CD14-positive monocyte (primary cell): Measurements from ENCODE around the gene CCDC69. TPM values are rescaled to one million over a fixed set of nuclear protein-coding genes. Genes with fewer than 3 reads are reported as not detected.

ENCODE experiments used
- DNase-seq, 3 donors: peaks; one replicate each; pipeline ENCODE4 v3.0.0-alpha.2; 2011 to 2022
- H2AFZ ChIP-seq: 2 replicates; pipeline ENCODE4 v1.6.0; 2012; ENCODE audit warnings: mild to moderate bottlenecking, low read depth, low read length, inconsistent platforms; ENCODE audit not compliant: insufficient read depth, poor library complexity, severe bottlenecking
- H3K27ac ChIP-seq, 2 donors: 1 replicate in 1 of 2; 2 replicates in 1 of 2; pipeline ENCODE4 v1.5.1; 2012 to 2013; ENCODE audit warnings: low read length in 2 of 2, control low read depth in 1 of 2, inconsistent platforms in 1 of 2, low read depth in 1 of 2, mild to moderate bottlenecking in 1 of 2
- H3K27me3 ChIP-seq, 2 donors: one replicate each; pipeline versions ENCODE4 v1.6.0 to v1.6.1; 2011 to 2013; ENCODE audit warnings: low read length in 2 of 2; ENCODE audit not compliant: control insufficient read depth in 2 of 2, insufficient read depth in 2 of 2
- H3K36me3 ChIP-seq, 2 donors: replicated peaks in 1 of 2; 1 replicate in 1 of 2; 2 replicates in 1 of 2; pipeline versions ENCODE4 v1.5.1 to v1.6.1; 2012 to 2013; ENCODE audit warnings: low read length in 2 of 2, control low read depth in 1 of 2, inconsistent platforms in 1 of 2, mild to moderate bottlenecking in 1 of 2; ENCODE audit not compliant: insufficient read depth in 2 of 2, control insufficient read depth in 1 of 2
- H3K4me1 ChIP-seq, 2 donors: 1 replicate in 1 of 2; 2 replicates in 1 of 2; pipeline versions ENCODE4 v1.5.1 to v1.6.1; 2012 to 2013; ENCODE audit warnings: low read length in 2 of 2, control low read depth in 1 of 2, inconsistent platforms in 1 of 2, mild to moderate bottlenecking in 1 of 2, moderate library complexity in 1 of 2; ENCODE audit not compliant: insufficient read depth in 2 of 2, control insufficient read depth in 1 of 2
- H3K4me2 ChIP-seq: replicated peaks from 2 replicates; pipeline ENCODE3; 2012; ENCODE audit warnings: low read length, moderate library complexity, mild to moderate bottlenecking; ENCODE audit not compliant: poor library complexity, severe bottlenecking; ENCODE audit errors: extremely low read depth
- H3K4me3 ChIP-seq, 3 experiments: fragments of 200-600 bp in 1 of 3; sonication (generic) in 1 of 3; replicated peaks in 1 of 3; 1 replicate in 2 of 3; 2 replicates in 1 of 3; pipeline ENCODE4 v1.5.1; 2011 to 2013; ENCODE audit warnings: low read length in 3 of 3, mild to moderate bottlenecking in 3 of 3, control low read depth in 2 of 3, low read depth in 2 of 3, inconsistent platforms in 1 of 3, moderate library complexity in 1 of 3
- H3K79me2 ChIP-seq: 2 replicates; pipeline ENCODE4 v1.6.0; 2012; ENCODE audit warnings: mild to moderate bottlenecking, control low read depth, inconsistent platforms, low read length, moderate library complexity; ENCODE audit not compliant: insufficient read depth
- H3K9ac ChIP-seq: 2 replicates; pipeline ENCODE4 v1.6.0; 2017; ENCODE audit warnings: low read length, mild to moderate bottlenecking; ENCODE audit not compliant: insufficient read depth, poor library complexity, severe bottlenecking
- H3K9me3 ChIP-seq, 2 donors: replicated peaks in 1 of 2; 1 replicate in 1 of 2; 2 replicates in 1 of 2; pipeline versions ENCODE4 v1.5.1 to v1.6.1; 2012 to 2013; ENCODE audit warnings: low read length in 2 of 2, control low read depth in 1 of 2; ENCODE audit not compliant: control insufficient read depth in 1 of 2, insufficient read depth in 1 of 2
- H4K20me1 ChIP-seq: 2 replicates; pipeline ENCODE4 v1.6.0; 2012; ENCODE audit warnings: mild to moderate bottlenecking, low read length, control low read depth, moderate library complexity; ENCODE audit not compliant: insufficient read depth
- H3K27ac Mint-ChIP-seq, 7 donors: one replicate each; pipeline ENCODE4 v1.8.0; 2020; ENCODE audit warnings: mild to moderate bottlenecking in 7 of 7, mixed read lengths in 7 of 7, moderate library complexity in 6 of 7, inconsistent platforms in 2 of 7
- H3K27me3 Mint-ChIP-seq, 3 donors: one replicate each; pipeline ENCODE4 v1.8.0; 2021 to 2022; ENCODE audit warnings: low read depth in 3 of 3, mild to moderate bottlenecking in 3 of 3, mixed read lengths in 3 of 3, moderate library complexity in 3 of 3, inconsistent platforms in 1 of 3
- H3K36me3 Mint-ChIP-seq, 2 donors: one replicate each; pipeline ENCODE4 v1.8.0; 2020; ENCODE audit warnings: mixed read lengths in 2 of 2, inconsistent platforms in 1 of 2, mild to moderate bottlenecking in 1 of 2
- H3K4me1 Mint-ChIP-seq: one replicate; pipeline ENCODE4 v1.8.0; 2020; ENCODE audit warnings: mild to moderate bottlenecking, mixed read lengths
- H3K4me3 Mint-ChIP-seq, 2 donors: one replicate each; pipeline ENCODE4 v1.8.0; 2020; ENCODE audit warnings: mild to moderate bottlenecking in 2 of 2, mixed read lengths in 2 of 2, moderate library complexity in 1 of 2
- H3K9me3 Mint-ChIP-seq, 7 donors: one replicate each; pipeline ENCODE4 v1.8.0; 2020 to 2022; ENCODE audit warnings: mixed read lengths in 7 of 7, mild to moderate bottlenecking in 6 of 7, moderate library complexity in 6 of 7, inconsistent platforms in 2 of 7
- WGBS: methylation state at CpG from one replicate; pipeline ENCODE4 v1.1.5; 2013; ENCODE audit warnings: missing lambda C conversion rate; ENCODE audit not compliant: insufficient coverage; 5-methylcytosine and 5-hydroxymethylcytosine counted together
- intact Hi-C, 2 donors: fragments of 100-400 bp; cut with micrococcal nuclease; formaldehyde crosslinking; loops; one replicate each; pipeline versions ENCODE4 v1.15.0 to v1.15.1; 2023
- polyA plus RNA-seq, 3 donors: library from polyadenylated mRNA; depleted of rRNA in 1 of 3; unstranded in 2 of 3; stranded (reverse) in 1 of 3; fragments of 300-500 nt in 2 of 3; fragments of >200 nt in 1 of 3; fragmentation: Illumina TruSeq in 2 of 3; gene quantifications; 1 replicate in 2 of 3; 2 replicates in 1 of 3; pipeline ENCODE4 v1.2.3, GENCODE V29; 2012 to 2021
- TF ChIP-seq, protein P1 (sequence below): fragments of 200-600 bp; IDR thresholded peaks from one replicate; pipeline ENCODE4 v1.8.0; 2022; ENCODE audit warnings: antibody characterized with exemption, mild to moderate bottlenecking

CCDC69 gene
- polyA plus RNA-seq, 3 donors: 68.4 to 176 (median 84.1) TPM

- Histone ChIP-seq H3K4me2 (no peak overlapping the region), H4K20me1 (peaks cover 24% of the 10 kb centered on the region), H3K27ac (no peak overlapping the region), H3K27me3 (no peaks in the 10 kb centered on the region), H3K36me3 (peaks cover 48 to 63% of the 10 kb centered on the region in 2 donors), H3K9me3 (no peaks in the 10 kb centered on the region), H3K4me3 (no peak overlapping the region), H2AFZ (no peak overlapping the region), H3K4me1 (peaks cover 27% of the 10 kb centered on the region in 2 donors), H3K79me2 (peaks cover 47% of the 10 kb centered on the region), H3K9ac (no peak overlapping the region)
- H3K27ac Mint-ChIP-seq: peak overlapping the region in 1 of 7 donors; percentile 25
- H3K9me3 Mint-ChIP-seq: peaks cover 0 to 2% (median 0%) of the 10 kb centered on the region in 7 donors
- peaks cover 0 to 3% (median 3%) of the 10 kb centered on the region in 3 donors for H3K27me3 Mint-ChIP-seq
- H3K4me1 Mint-ChIP-seq: peaks cover 31% of the 10 kb centered on the region
- peaks cover 57 to 78% of the 10 kb centered on the region in 2 donors for H3K36me3 Mint-ChIP-seq
- TF ChIP-seq, protein P1, sequence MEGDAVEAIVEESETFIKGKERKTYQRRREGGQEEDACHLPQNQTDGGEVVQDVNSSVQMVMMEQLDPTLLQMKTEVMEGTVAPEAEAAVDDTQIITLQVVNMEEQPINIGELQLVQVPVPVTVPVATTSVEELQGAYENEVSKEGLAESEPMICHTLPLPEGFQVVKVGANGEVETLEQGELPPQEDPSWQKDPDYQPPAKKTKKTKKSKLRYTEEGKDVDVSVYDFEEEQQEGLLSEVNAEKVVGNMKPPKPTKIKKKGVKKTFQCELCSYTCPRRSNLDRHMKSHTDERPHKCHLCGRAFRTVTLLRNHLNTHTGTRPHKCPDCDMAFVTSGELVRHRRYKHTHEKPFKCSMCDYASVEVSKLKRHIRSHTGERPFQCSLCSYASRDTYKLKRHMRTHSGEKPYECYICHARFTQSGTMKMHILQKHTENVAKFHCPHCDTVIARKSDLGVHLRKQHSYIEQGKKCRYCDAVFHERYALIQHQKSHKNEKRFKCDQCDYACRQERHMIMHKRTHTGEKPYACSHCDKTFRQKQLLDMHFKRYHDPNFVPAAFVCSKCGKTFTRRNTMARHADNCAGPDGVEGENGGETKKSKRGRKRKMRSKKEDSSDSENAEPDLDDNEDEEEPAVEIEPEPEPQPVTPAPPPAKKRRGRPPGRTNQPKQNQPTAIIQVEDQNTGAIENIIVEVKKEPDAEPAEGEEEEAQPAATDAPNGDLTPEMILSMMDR: no peak
- H3K4me3 Mint-ChIP-seq: no peak overlapping the region
- intact Hi-C loops: no loop called here
- 100% methylated on average over 1 of the region's 5 CpGs for WGBS
- no peak for DNase-seq
Measured at GRCh38 chr5:151204051-151204450, 19.8 kb downstream of the CCDC69 start.

DNA sequence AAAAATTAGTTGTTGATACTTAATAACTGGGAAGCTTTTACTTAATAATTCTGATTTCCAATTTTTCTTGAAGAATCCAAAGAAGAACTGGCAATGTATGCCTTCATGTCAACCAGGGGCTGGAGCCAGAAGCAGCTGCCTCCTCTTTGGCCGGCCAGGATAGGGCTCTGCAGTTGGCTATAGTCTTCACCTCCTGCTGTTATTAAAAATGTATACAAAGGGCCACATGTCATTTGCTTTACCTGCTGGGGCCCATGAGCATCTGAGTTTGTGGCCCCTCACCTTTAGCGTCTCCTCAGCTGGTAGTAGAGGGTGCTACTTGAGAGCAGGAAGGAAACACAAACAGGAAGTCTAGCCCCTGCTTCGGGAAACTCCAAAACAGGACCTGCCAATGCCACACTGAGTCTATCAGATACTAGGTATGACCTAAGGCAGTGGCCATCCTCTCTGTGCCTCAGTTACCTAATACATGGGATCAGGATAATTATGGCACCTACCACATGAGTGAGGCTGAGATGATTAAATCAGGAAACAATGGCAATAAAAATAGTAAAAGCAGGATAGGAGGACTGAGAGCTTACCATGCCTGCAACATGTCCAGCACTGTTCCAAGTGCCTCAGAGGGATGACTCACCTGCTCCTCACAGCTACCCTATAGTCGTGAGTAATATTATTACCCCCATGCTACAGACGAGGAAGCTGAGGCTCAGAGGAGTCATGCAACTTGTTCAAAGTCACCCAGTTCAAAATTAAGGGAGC, 21.3 kb downstream of the CCDC69 start:
- TF ChIP-seq, protein P1: no peak
- WGBS: 0% methylated on average over 3 of the region's 5 CpGs
- Mint-ChIP-seq H3K27me3 (peaks cover 0 to 3% (median 3%) of the 10 kb centered on the region in 3 donors), H3K36me3 (peaks cover 69 to 83% of the 10 kb centered on the region in 2 donors), H3K27ac (peak overlapping the region; percentile 26 to 78 (median 40)), H3K4me1 (peaks cover 18% of the 10 kb centered on the region), H3K9me3 (peaks cover 0 to 2% (median 0%) of the 10 kb centered on the region in 7 donors), H3K4me3 (no peak overlapping the region)
- DNase-seq: peak; percentile 65 to 91 (median 75)
- H3K4me1 ChIP-seq: peaks cover 12 to 16% of the 10 kb centered on the region in 2 donors
- no peak overlapping the region for H3K4me2 ChIP-seq
- H4K20me1 ChIP-seq: peaks cover 27% of the 10 kb centered on the region
- peaks cover 34% of the 10 kb centered on the region for H3K79me2 ChIP-seq
- no peaks in the 10 kb centered on the region for H3K27me3 ChIP-seq
- no peak overlapping the region for H2AFZ ChIP-seq
- peak overlapping the region in 1 of 2 donors; percentile 63 for H3K27ac ChIP-seq
- H3K9me3 ChIP-seq: no peaks in the 10 kb centered on the region
- H3K36me3 ChIP-seq: peaks cover 61 to 78% of the 10 kb centered on the region in 2 donors
- intact Hi-C loops: no loop called here
- no peak overlapping the region for H3K4me3 ChIP-seq
- H3K9ac ChIP-seq: no peak overlapping the region
